ENCODE data around the gene SLC16A5. TPM values are rescaled to one million over a fixed set of nuclear protein-coding genes. Genes with fewer than 3 reads are reported as not detected.

The SLC16A5 gene
- total and polyA plus RNA-seq, 10 of the 15 experiments (the other 5 are each of a cell fraction or from before 2014, with no cell fraction given), result 0.03 to 3.1 (median 0.96) TPM

DNA sequence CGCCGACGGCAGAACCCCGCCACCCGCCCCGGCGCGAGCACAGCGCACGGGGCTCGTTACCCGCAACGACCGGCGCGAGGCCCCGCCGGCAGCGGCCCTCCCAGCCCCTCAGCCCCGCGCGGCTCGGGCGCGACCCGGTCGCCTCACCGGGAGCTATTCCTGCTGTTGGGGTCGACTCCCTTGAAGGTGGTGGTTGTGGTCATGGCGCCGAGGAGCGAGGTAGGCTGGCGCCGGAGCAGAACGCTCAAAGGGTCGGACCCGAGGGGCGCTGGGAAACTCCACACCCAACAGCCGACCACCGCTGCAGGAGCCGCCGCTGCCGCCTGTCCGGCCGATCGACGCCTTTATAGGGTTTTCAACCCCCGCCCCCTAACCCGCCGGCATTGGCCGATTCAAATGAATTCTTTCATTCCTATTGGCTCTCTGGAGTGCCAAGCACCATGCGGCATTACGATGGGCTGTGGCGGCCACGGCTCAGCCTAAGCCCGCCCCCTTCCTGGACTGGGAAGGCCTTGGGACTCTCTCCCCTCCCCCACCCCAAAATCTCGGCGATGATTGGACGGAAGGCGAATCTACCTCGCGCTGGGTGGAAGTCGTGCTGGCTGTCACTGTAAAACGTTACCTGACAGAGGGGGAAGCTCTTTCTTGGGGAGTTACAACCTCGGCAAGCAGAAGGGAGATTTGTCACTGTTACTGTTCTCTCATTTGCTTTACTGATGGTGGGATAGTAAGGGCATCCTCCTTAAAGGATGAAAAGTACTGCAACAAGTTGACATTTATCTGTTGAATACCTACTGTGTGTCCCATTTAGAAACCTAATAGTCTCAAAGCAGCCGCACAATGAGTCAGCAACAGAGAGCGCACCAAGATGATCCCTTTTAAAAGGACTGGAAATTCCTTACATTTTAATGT lies 66.7 kb downstream of the SLC16A5 start, which contains the start of gene JPT1 (continued):
- TF ChIP-seq, protein P1, sequence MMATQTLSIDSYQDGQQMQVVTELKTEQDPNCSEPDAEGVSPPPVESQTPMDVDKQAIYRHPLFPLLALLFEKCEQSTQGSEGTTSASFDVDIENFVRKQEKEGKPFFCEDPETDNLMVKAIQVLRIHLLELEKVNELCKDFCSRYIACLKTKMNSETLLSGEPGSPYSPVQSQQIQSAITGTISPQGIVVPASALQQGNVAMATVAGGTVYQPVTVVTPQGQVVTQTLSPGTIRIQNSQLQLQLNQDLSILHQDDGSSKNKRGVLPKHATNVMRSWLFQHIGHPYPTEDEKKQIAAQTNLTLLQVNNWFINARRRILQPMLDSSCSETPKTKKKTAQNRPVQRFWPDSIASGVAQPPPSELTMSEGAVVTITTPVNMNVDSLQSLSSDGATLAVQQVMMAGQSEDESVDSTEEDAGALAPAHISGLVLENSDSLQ (IDR thresholded peaks at IDR 0.05), result peak; percentile 99
- TF ChIP-seq JUND (IDR thresholded peaks at IDR 0.05; ENCODE audit: low read depth, low read length) (no peak), TCF12 (IDR thresholded peaks at IDR 0.05; ENCODE audit: low read depth, low read length) (peak; percentile 76; the same call in 1 of the 2 replicates), FOS (IDR thresholded peaks at IDR 0.05; ENCODE audit: borderline replicate concordance, extremely low read depth, insufficient read length) (peak; percentile 83), EGR1 (IDR thresholded peaks at IDR 0.05; ENCODE audit: borderline replicate concordance in 1 of 2, low read depth in 2 of 2, low read length in 2 of 2) (peak in 1 of 2 experiments; percentile 59; a peak in 1 of 3 replicates), NR2F1 (conservative IDR thresholded peaks at IDR 0.05) (peak; percentile 62), BCL11A (IDR thresholded peaks at IDR 0.05; ENCODE audit: low read depth, low read length) (no peak), CBFB (IDR thresholded peaks at IDR 0.05; ENCODE audit: low read depth) (peak; percentile 96), POLR2A (IDR thresholded peaks at IDR 0.05; ENCODE audit: low read depth, low read length) (peak; percentile 99), ESRRA (IDR thresholded peaks at IDR 0.05; ENCODE audit: low read length) (no peak), EZH2 (IDR thresholded peaks at IDR 0.05; ENCODE audit: borderline replicate concordance, control insufficient read depth, low read depth, low read length) (no peak), POU2F2 (IDR thresholded peaks at IDR 0.05; ENCODE audit: borderline replicate concordance, low read depth, low read length) (peak; percentile 96), ASH2L (IDR thresholded peaks at IDR 0.05; ENCODE audit: borderline replicate concordance, low read depth) (peak; percentile 6; the same call in 1 of the 2 replicates), GABPA (IDR thresholded peaks at IDR 0.05; ENCODE audit: low read depth) (no peak), RB1 (IDR thresholded peaks at IDR 0.05; ENCODE audit: borderline replicate concordance) (peak; percentile 90; the same call in 1 of the 2 replicates), CHD2 (IDR thresholded peaks at IDR 0.05; ENCODE audit: borderline replicate concordance, low read depth, low read length) (peak; percentile 95), HDAC6 (IDR thresholded peaks at IDR 0.05; ENCODE audit: unreplicated experiment) (peak; percentile 95)
- TF ChIP-seq, protein P2, sequence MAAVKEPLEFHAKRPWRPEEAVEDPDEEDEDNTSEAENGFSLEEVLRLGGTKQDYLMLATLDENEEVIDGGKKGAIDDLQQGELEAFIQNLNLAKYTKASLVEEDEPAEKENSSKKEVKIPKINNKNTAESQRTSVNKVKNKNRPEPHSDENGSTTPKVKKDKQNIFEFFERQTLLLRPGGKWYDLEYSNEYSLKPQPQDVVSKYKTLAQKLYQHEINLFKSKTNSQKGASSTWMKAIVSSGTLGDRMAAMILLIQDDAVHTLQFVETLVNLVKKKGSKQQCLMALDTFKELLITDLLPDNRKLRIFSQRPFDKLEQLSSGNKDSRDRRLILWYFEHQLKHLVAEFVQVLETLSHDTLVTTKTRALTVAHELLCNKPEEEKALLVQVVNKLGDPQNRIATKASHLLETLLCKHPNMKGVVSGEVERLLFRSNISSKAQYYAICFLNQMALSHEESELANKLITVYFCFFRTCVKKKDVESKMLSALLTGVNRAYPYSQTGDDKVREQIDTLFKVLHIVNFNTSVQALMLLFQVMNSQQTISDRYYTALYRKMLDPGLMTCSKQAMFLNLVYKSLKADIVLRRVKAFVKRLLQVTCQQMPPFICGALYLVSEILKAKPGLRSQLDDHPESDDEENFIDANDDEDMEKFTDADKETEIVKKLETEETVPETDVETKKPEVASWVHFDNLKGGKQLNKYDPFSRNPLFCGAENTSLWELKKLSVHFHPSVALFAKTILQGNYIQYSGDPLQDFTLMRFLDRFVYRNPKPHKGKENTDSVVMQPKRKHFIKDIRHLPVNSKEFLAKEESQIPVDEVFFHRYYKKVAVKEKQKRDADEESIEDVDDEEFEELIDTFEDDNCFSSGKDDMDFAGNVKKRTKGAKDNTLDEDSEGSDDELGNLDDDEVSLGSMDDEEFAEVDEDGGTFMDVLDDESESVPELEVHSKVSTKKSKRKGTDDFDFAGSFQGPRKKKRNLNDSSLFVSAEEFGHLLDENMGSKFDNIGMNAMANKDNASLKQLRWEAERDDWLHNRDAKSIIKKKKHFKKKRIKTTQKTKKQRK (IDR thresholded peaks at IDR 0.05; ENCODE audit: low read depth, low read length), result peak; percentile 84
- TF ChIP-seq, protein P3, sequence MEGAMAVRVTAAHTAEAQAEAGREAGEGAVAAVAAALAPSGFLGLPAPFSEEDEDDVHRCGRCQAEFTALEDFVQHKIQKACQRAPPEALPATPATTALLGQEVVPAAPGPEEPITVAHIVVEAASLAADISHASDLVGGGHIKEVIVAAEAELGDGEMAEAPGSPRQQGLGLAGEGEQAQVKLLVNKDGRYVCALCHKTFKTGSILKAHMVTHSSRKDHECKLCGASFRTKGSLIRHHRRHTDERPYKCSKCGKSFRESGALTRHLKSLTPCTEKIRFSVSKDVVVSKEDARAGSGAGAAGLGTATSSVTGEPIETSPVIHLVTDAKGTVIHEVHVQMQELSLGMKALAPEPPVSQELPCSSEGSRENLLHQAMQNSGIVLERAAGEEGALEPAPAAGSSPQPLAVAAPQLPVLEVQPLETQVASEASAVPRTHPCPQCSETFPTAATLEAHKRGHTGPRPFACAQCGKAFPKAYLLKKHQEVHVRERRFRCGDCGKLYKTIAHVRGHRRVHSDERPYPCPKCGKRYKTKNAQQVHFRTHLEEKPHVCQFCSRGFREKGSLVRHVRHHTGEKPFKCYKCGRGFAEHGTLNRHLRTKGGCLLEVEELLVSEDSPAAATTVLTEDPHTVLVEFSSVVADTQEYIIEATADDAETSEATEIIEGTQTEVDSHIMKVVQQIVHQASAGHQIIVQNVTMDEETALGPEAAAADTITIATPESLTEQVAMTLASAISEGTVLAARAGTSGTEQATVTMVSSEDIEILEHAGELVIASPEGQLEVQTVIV (IDR thresholded peaks at IDR 0.05; ENCODE audit: borderline replicate concordance, partially characterized antibody), result peak; percentile 47
- TF ChIP-seq, protein P4, sequence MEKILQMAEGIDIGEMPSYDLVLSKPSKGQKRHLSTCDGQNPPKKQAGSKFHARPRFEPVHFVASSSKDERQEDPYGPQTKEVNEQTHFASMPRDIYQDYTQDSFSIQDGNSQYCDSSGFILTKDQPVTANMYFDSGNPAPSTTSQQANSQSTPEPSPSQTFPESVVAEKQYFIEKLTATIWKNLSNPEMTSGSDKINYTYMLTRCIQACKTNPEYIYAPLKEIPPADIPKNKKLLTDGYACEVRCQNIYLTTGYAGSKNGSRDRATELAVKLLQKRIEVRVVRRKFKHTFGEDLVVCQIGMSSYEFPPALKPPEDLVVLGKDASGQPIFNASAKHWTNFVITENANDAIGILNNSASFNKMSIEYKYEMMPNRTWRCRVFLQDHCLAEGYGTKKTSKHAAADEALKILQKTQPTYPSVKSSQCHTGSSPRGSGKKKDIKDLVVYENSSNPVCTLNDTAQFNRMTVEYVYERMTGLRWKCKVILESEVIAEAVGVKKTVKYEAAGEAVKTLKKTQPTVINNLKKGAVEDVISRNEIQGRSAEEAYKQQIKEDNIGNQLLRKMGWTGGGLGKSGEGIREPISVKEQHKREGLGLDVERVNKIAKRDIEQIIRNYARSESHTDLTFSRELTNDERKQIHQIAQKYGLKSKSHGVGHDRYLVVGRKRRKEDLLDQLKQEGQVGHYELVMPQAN (conservative IDR thresholded peaks at IDR 0.05), result peak; percentile 97
